ENCODE results near the gene MGMT.

MGMT gene

GRCh38 chr10:129495698-129496097 lies 28.7 kb downstream of the MGMT start:
- DNase-seq, result no peak

DNA sequence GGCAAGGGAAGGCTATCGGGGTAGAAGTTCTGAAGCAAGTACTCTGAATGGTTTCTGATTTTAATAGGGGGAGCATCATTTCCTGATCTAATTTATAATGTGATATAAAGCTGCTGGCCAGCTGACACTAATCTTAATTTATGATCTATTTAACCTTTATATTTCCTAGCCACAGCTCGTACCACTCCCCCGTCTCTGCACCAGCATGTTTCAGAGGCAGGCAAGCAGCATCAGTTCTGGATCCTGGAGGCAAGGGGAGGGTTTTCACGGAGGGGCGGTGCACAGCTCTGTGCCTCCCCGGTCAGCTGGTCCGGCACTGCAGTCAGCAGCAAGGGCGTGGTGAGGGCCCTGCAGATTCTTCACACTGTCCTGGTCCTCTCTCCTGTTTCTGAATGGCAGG lies 30.0 kb downstream of the MGMT start:
- no peak for DNase-seq

- no peak for DNase-seq
Measured at GRCh38 chr10:129498680-129499079, 31.6 kb downstream of the MGMT start.

DNA sequence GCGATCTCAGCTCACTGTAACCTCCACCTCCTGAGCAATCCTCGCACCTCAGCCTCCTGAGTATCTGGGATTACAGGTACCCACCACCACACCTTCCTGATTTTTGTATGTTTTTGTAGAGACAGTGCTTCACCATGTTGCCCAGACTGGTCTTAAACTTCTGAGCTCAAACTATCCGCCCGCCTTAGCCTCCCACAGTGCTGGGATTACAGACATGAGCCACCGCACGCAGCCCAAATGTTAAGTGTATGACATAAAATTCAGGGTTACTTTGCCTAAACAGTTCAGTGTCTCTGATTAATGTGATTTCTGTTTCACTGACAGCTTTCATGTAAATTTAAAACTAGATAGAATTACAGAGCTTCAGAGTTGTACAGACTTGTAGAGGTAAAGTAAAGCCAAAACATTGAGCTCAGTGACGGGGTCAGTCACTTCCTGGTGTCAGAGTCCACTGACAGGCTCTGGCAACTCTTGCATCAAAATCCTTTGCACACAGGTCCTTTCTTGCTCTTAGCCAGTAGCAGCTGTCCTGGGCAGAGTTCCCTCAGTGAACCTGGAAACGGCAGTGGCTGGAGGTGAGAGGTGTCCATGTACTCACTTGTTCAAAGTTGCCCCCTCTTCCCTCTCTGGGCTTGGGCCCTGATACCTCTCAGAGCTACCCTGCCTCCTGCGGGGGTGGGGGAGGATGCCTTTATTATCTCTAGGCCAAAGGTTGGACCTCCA lies 33.7 kb downstream of the MGMT start:
- DNase-seq, result no peak

DNA sequence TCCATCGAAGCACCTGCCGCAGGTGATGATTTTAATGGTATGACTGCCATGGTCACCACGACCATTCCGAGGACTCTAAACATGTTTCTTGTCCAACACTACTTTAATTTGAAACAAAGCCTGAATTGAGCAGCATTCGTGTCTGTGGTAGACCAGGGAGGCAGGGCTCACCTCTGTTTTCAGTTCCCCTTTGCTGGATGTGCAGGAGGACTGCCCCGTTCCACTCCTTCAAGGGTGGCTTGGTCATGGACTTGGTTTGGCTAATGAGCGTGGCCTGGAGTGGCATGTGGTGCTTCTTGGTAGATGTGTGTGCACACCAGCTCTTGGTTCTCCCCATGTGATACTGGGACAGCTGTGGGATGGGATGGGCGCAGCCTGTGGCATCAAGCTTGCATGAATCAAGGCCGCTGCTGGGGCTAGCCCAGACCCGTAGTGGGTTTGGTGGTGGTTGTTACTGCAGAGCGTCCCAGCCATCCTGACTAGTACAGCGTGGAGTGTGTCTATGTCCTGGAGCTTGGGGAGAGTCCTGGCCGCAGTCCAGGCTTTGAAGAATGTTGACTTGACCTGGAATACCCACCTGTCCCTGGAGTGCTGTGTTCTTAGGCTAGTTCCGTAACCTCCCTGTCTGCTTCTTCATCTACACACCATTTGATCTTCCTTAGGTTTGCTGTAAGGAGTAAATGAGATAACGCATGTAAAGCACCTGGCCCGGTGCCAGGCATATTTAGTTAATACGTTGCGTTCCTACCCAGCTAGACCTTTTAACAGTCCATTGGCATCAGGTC lies 34.8 kb downstream of the MGMT start:
- no peak for DNase-seq

GRCh38 chr10:129502448-129502847 lies 35.4 kb downstream of the MGMT start:
- DNase-seq, result no peak

- DNase-seq, result no peak
Measured at GRCh38 chr10:129505500-129506075, 38.5 kb downstream of the MGMT start.

DNA sequence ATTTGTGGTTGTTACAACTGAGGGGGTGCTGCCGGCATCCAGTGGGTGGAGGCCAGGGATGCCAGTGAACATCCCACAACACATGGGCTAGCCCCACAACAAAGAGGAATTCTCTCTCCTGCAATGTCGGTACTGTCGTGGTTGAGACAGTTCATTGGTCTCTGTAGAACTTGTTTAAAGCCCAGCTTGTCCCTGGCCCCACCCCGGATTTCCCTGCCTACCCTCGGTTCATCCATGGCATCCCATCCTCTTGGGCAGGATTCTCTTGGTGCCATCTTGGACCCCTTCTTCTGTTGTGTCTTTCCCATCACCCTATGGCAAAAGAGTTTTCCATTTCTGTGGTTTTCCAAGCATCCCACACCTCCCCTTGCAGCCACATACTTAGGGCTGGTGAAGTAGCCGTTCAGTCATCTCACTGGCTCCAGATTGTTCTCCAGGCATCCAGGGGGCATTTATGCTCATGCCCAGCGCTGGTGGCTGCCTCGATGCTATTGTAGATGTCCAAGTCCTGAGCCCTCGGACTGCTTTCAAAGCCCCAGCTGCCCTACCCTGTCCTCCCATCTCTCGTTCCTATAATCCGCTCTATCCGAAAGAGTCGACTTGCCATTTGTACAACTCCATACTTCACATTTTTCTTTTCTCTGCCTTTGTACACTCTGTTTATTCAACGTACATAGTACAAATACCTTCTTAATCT lies 39.2 kb downstream of the MGMT start:
- DNase-seq, result no peak

DNA sequence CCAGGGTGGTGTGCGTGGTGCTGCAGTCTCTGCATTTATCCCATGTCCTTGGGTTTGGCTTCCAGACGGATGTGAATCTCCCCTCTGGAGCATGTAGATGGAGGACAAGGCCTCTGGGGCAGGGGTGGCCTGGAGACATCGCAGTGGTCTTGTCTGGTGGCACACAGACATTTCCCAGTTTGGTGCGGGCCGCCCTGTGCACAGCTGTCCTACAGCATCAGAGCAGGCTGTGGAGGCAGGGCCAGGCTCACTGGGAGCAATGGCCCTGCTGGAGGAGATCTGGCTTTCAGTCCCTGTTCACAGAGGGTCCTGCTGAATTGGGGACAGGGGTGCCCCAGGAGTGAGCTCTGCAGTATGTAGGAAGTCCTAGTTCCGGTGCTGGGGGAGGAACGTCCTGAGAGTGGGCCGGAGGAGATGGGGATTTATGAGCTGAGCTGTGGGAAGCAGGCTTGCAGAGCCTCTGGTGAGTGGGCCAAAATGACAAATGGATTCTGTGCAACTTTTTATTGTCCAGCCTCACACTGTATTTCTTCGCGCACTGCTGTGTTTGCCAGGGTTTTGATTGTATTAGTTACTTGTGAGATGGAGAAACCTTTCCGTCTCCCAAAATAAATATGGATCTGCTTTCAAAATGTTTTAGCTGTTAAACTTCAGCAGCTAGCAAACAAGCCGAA lies 40.3 kb downstream of the MGMT start:
- no peak for DNase-seq

GRCh38 chr10:129509155-129509554 lies 42.1 kb downstream of the MGMT start:
- no peak for DNase-seq

GRCh38 chr10:129509835-129510234 lies 42.8 kb downstream of the MGMT start:
- DNase-seq, result no peak

GRCh38 chr10:129511086-129511485 lies 44.0 kb downstream of the MGMT start:
- DNase-seq, result no peak

- DNase-seq, result no peak
Measured at GRCh38 chr10:129511758-129512157, 44.7 kb downstream of the MGMT start.

DNA sequence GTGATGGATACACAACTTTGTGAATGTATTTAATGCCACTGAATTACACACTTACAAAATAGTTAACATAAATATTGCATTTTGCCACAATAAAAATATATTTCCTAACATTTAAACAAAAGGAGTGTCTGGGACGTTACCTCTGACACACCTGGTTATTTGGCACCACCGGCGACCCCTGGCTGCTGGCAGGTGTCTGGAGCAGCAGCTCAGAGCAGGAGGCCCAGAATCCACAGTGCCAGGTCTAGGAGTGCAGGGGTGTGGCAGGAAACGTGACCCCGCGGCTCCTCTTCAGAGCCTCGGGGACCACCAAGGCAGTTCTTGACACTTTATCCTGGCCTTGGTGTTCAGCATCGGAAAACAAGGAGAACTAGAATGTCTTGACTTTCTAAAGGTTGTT lies 46.3 kb downstream of the MGMT start:
- DNase-seq, result no peak

- no peak for DNase-seq
Measured at GRCh38 chr10:129514568-129515451, 47.8 kb downstream of the MGMT start.

GRCh38 chr10:129516846-129517679 lies 50.0 kb downstream of the MGMT start:
- DNase-seq, result no peak

DNA sequence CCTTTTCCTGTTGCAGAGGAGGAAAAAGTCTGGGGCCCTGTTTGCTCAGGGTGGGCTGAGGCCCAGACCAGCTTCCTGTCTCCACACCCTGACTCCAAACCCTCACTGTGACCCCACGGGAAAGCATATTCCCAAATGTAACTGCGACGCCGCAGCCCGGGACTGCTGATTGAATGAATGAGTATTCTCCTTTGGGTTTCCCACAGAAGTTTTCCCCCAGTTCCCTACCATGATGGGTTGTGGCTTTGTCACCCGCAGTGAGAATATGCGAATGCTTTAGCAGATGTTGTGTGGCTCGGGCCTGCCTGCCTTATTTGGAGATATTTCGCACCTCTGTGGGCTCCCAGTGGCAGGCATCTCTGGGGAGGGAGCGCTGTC lies 50.6 kb downstream of the MGMT start:
- DNase-seq, result no peak

DNA sequence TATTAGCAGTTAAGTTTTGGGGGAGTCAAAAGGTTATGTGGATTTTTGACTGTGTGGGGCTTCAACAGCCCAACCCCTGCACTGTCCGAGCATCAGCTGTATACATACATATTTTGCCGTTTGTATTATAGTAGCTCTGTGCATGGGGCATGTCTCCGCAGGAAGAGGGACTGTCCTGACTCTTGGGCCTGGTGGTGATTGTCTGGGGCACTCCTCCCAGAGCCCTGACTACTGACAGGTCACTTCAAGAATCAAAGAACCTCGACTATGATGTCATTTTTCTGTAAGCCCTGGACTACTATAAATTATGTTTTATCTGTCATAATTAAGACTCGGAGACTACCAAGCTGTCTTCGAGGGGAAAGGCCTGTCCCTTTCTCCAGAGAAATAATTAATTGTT lies 51.8 kb downstream of the MGMT start:
- no peak for DNase-seq

DNA sequence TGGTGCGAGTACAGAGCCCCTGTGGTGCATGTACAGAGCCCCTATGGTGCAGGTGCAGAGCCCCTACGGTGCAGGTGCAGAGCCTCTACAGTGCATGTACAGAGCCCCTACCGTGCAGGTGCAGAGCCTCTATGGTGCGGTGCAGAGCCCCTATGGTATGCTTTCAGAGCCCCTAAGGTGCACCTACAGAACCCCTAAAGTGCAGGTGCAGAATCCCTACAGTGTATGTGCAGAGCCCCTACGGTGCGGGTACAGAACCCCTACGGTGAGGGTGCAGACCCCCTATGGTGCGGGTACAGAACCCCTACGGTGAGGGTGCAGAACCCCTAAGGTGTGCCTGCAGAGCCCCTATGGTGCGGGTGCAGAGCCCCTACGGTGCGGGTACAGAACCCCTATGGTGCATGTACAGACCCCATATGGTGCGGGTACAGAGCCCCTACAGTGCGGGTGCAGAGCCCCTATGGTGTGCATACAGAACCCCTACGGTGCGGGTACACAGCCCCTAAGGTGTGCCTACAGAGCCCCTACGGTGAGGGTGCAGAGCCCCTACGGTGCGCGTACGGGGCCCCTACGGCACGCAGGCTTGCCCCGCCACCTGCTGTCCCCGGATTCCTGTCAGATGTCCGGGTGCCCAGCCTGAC lies 53.5 kb downstream of the MGMT start:
- no peak for DNase-seq
